Fibroblast of skin of right biceps (primary cell): ENCODE data around the gene NPTX1.

ENCODE experiments used
- DNase-seq: peaks from one replicate; pipeline ENCODE4 v3.0.0-alpha.2; 2013

The NPTX1 gene, protein sequence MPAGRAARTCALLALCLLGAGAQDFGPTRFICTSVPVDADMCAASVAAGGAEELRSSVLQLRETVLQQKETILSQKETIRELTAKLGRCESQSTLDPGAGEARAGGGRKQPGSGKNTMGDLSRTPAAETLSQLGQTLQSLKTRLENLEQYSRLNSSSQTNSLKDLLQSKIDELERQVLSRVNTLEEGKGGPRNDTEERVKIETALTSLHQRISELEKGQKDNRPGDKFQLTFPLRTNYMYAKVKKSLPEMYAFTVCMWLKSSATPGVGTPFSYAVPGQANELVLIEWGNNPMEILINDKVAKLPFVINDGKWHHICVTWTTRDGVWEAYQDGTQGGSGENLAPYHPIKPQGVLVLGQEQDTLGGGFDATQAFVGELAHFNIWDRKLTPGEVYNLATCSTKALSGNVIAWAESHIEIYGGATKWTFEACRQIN

DNA sequence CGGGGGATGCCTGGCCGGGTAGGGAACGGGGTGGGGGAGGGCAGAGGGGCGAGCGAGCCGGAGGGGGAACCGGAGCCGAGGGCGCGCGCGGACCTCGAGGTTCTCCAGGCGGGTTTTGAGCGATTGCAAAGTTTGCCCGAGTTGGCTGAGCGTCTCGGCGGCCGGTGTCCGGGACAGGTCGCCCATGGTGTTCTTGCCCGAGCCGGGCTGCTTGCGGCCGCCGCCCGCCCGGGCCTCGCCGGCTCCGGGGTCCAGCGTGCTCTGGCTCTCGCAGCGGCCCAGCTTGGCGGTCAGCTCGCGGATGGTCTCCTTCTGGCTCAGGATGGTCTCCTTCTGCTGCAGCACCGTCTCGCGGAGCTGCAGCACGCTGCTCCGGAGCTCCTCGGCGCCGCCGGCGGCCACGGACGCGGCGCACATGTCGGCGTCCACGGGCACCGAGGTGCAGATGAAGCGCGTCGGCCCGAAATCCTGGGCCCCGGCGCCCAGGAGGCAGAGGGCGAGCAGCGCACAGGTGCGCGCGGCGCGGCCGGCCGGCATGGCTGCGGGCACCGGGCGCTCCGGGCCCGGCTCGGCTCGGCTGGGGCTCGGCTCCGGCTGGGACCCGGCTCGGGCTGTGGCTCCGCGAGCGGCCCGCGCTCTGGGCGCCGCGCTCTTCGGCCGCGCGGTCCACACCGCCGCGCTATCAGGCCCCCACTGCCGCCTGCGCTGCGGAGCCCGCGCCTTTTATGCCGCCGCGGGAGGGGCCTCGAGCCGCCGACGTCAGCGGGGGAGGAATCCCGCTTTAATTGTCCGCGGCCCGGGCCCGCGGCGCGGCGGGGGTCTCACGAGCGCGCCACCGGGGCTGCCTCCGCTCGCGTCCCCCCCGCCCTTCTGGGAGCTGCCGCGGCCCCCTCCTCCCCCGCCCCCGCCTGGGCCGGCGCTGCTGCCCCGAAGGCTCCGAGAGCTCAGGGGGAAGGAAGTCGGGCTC, at the start of gene NPTX1:
Gene NPTX1 (minus strand): TSS at position 698 of the 967 bp plus-strand sequence. CDS start 161 bp downstream, at position 537.
- no peak for DNase-seq

DNA sequence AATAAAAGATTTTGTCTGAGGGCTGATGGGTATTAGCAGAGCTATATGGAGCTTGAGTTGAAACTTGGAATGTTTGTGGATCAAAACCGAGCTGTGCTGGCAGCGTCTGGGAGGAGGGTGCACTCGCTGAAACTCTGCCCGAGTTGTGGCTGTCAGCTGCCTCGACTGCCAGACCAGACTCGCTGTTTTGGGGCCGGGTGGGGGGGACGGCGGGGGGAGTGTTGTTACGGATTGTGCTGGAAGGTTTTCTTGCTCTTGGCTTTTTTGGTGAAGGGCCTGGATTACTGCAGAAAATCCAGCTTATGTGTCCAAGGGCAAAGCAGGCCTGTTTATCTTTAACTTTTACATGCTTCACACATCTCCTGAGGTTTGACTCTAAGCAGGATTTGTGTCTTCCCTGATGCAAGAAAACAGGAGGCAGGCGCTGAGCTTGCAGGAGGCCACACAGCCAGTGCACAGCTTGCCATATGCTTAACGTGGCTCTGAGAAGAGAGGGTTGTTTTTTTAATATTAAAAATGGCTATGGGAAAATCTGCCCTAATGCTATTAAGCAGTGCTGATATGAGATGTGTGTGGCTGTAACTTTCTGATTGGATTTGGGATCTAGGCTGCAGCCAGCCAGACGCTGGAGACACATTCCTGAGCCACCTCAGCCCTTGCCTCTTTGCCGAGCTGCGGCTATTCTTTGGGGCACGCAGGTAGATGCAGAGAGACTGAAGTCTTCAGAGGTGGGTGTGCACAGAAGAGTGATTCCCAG, 47.7 kb upstream of the NPTX1 start:
- no peak for DNase-seq

DNA sequence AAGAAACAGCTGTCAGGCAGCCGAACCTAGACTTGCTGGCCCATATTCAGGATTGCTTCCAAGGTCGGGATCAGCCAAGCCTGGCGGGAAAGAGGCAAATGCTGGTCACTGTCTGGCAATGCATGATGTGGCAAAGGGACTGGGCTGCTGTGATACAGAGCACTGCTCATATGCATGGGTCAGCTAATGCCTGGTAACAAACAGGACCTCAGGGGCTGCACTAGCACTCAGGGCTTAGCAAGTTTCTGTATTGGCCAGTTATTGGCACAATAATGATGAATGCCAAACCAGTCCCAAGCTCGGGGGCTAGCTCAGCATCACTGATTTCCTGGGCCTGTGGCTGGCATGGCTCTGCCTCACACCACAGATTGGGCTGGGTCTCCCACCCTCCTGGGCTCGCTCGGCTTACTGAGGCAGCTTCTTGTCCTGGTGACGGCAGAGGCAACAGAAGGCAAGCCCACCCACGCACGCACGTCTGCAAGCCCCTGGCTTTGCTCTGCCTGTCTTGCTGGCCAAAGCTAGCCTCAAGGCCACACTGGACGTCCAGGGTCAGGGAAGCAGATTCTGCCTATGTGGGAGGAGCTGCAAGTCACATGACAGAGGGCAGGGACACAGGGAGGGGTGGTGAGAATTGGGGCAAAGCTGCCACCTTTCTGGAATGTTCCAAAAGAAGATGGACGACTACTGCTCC, 46.8 kb upstream of the NPTX1 start:
- no peak for DNase-seq

DNA sequence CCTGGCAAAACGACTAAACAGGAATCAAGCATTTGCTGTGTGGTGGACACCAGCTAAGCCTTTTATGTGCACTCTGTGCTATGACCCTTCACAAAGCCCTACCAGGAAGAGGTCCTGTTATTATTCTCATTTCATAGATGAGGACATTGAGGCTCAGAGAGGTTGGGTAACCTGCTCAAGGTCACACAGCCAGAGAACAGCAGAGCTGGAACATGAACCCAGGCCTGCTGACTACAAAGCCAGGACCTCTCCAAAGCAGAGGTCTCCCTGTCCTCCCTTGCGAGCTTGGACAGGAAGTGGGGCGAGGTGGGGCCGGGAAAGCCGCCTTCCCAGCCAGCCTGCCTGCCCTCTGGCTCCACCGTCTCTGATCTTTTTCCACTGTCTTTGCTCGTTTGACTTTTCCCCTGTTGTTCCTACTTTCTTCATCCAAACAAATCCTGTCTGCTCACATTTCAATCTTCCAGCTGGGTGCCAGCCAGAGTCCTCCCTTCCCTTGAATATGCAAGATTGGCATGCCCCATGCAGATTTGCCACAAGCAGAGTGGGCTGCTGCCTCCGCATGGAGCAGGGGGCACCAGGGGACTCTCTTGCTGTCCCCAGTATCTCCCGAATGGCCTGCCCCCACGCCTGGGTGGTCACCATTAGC, 44.5 kb upstream of the NPTX1 start:
- DNase-seq, result no peak

DNA sequence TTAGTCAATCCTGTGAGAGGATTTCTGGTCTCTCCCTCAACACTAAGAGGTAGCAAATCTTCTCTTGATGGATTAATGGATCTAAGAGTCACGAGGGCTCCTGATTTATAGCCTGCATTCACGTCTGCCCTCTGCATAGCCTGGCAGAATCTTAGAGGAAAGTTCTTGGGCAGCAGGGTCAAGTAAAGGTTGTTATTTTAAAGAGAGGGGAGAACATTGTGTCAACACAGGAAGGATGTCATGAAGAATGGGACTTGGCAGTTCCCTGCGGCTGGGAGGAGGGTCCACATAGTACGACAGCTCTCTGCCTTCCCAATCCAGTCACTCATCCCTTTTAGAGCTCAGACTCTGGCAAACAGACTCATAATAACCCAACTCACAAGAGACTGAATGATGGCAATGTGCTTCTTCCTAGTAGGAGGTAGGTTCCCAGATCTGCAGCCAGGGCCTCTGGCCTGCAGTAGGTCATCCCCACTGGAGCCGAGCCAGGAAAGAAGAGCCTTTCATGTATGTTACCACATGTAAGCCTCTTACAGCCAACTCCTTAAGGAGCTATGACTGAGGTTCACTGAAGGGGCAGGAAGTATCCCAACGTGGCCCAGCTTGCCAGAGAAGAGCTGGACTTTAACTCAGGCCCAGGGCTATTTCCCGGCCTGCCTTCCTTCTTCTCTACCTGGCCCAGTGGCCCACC, 42.8 kb upstream of the NPTX1 start:
- no peak for DNase-seq

DNA sequence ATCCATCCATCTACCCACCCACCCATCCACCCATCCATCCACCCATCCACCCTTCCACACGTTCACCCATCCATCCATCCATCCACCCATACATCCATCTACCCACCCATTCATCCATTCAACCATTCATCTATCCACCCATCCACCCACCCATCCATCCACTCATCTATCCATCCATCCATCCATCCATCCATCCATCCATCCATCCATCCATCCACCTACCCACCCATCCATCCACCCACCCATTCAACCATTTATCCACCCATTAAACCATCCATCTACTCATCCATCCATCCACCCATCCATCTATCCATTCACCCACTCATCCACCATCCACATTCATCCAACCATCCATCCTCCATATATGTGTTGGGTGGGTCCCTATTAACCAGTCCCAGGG, 42.0 kb upstream of the NPTX1 start:
- DNase-seq, result no peak

DNA sequence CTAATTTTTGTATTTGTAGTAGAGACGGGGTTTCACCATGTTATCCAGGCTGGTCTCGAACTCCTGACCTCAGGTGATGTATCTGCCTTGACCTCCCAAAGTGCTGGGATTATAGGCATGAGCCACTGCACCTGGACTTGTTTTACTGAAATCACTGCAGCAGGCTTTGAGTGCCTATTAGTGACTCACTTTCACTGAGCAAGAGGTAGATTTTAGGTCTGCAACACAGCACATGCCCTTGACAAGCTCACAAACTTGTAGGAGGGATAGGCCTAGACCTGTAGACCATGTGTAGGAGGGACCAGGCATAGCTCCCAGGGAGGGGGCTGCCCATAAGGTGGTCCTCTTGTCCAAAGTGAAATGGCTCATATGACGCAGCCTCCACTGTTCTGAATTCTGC, 41.2 kb upstream of the NPTX1 start:
- no peak for DNase-seq

DNA sequence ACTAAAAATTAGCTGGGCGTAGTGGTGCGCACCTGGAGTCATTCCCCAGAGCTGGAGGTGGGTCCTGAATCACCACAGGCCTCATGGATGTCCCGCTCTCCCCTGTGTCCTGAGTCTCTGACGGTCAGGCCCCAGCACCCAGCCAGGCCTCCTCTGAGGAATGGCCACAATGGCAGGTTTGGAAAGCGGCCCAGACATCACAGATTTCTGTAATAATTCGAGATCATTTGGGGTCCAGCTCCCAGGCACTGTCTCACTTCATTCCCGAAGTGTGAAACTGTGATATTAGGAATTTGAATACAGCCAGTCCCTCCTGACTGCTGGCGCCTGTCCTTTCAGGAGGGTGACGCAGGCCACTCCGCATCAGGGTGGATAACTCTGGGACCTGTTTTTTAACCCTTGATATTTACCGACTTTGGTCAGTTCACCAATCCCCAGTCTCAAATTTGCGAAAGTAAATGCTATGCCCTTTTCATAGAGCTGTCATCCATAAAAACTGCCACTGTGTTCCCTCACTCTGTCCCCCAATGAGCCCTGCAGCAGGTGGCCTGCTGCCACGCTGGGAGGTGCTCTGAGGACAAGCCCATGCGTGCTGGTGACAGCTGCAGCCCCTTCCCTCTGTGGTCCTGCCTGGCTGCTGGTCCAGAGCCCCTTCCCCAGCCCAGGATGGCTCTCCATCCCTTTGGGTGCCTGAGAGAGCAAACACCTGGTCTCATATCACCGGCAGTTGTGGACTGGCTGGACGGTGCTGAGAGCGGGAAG, 39.9 kb upstream of the NPTX1 start:
- DNase-seq, result no peak

DNA sequence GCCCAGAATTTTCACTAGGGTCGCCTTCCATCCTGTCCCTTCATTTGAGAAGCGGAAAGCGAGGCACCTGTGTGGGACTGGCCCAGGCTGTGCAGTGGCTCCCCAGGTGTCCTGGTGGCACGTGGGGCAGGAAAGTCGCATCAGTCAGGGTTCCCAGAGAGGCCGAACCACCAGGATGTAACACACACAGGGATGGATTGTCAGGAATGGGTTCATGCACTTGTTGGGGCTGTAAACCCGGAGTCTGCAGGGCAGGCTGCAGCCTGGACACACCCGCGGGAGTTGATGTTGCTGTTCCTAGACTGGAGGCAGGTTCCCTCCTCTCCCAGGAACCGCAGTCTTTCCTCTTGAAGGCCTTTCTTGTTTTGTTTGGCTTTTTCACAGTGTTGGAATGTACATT, 37.5 kb upstream of the NPTX1 start:
- DNase-seq, result peak; percentile 71

DNA sequence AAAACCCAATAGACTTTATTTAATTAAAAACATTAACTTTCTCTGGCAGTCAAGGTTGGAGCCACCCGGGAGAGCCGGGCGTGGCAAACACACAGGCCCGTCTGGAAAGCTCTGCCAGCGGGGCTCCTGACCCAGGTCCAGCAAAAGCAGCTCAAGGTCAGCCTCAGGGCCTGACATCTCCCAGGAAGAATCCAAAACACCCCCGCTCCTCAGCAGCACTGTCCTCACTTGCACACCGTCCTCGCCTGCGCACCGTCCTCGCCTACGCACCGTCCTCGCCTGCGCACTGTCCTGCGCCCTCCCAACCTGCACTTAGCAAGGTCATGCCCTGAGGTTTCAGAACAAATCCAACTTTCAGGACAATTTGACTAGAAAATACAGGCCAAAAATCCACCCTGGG, 36.8 kb upstream of the NPTX1 start:
- DNase-seq, result no peak

DNA sequence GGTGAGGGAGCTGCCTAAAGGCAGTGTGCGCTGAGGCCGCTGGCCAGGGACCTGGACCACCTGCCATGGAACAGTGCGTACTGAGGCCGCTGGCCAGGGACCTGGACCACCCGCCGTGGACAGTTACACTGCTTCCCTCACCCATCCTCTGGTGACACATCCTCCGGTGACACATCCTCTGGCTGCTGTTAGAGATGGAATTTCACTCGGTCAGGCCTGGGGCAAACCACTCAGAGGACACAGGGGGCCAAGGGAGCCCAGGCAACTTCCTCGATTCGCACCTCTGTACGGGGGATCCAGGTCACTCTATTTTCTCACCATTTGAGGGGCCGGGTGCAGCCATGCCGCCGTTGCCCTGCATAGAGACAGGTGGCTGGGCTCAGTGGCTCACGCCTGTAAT, 35.8 kb upstream of the NPTX1 start:
- DNase-seq, result peak; percentile 71

DNA sequence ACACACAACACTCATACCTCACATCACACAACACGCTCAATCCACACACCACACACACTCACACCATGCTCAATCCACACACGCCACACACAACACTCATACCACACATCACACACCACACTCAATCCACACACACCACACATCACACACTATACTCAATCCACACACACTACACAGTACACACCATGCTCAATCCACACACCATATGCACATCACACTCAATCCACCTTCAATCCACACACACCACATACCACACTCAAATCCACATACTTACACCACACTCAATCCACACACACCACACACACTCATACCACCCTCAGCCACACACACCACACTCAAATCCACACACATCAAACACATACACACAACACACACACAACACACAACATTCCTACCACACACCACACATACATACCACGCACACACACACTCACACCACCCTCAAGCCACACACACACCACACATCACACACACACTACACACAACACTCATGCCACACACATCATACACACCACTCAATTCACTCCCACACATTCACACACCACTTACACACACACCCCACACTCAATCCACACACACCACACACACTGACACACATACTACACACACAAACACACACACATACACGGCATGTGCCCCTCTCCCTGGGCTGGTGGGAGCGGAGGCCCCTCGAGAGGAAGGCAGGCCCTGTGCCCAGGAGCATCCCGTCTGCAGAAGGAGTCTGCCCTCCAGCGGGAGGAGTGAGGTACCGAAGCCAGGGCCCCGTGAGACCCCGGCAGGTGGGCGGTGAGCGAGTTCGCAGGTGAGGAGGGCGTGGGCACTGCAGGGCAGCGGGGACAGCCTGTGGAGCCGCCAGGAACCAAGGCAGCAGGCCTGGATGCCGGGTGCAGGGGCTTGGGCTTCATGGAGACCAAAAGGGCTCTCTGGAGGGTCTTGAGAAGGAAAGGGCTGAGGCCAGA, 35.1 kb upstream of the NPTX1 start:
- DNase-seq, result no peak

DNA sequence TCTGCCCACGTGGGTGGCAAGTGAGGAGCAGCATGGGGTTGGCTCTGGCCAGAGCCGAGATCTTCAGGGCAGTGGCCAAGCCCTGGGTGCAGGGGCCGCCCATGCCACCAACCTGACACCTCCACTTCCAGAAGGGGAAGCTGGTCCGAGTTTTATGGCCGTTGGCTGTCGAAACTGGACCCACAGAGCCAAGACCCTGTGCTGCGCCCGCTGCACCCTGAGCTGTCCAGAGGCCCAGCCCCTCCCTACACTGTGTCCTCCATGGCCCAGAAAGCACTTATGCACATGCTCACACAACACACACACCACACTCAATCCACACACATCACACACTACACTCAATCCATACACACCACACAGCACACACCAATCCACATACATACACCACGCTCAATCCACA, 34.4 kb upstream of the NPTX1 start:
- no peak for DNase-seq

DNA sequence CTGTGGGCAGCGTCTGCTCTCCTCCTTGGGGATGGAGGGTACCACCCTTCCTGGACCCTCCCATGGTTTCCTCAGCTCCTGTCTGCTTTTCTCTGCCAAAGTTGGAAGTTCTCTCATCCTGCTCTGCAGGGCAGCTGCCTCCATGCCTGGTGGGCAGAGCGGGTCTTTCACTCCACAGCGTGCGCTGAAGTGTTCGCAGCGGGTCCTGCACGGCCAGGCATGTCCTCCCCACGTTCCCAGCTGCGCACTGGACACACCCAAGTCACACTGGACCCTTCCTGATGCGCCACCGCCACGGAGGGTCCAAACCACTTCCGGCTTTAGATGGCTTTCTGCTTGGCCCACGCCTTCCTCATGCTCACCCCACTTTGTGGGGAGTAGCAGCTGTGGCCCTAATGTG, 33.7 kb upstream of the NPTX1 start:
- DNase-seq, result no peak

DNA sequence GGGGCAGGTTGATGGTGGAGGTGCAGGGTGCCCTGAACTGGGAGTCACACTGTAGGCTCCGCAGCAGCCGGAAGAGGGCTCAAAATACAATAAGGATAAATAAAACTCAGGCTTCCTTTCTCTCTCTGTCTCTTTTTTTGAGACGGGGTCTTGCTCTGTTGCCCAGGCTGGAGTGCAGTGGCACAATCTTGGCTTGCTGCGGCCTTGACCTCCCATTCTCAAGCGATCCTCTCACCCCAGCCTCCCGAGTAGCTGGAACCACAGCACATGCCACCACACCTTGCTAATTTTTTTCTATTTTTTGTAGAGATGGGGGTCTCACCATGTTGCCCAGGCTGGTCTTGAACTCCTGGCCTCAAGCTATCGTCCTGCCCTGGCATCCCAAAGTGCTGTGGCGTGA, 32.9 kb upstream of the NPTX1 start:
- no peak for DNase-seq

DNA sequence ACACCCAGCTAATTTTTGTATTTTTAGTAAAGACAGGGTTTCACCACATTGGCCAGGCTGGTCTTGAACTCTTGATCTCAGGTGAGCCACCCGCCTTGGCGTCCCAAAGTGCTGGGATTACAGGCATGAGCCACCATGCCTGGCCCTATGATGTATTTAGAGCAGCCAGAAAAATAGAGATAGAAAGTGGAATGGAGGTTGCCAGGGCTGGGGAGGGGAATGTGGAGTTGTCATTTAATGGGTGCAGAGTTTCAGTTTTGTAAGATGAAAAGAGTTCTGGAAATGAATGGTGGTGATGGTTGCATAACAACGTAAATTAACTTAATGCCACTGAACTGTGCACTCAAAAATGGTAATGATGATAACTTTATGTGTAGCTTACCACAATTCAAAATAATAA, 31.6 kb upstream of the NPTX1 start:
- no peak for DNase-seq

DNA sequence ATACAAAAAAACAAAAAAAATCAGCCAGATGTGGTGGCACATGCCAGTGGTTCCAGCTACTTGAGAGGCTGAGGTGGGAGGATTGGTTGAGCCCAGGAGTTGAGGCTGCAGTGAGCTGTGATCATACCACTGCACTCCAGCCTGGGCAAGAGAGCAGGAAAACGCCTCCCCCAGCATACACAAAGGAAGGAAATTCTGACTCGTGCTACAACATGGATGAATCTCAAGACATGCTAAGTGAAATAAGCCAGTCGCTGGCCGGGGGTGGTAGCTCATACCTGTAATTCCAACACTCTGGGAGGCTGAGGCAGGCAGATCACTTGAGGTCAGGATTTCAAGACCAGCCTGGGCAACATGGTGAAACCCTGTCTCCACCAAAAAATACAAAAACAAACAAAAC, 30.8 kb upstream of the NPTX1 start:
- peak; percentile 61 for DNase-seq

DNA sequence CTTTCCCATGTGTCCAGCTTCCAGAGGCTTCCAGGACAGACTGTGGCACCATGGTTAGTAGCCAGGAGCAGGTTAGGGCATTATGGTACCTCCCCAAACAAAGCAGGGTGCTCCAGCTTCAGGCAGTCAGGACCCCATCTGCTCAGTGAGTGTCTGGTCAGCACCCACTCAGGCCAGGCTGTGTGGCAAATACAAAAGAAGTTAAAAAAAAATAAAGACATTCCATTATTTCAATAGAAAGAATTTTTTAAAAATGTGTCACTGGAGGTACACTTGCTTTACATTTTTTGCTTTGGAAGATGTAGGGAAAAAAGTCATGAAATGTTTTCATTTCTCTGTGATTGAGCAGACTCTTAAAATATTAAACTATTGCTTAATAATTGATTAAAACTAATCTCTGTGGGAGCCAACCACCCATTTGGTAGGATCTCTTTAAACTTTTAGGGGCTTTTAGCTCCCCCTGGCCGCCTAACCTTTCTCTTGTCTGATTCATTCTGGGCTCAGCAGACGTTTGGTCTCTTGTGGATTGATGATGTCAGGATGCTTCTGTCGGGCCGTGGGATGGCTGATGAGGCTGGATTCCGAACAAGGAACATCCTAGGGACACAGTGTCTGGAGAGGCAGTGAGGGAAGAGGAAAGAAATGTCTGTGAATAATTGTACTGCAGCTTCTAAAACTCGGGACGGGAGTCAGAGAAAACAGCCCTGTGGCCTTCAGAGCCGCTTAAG, 28.4 kb upstream of the NPTX1 start:
- peak; percentile 89 for DNase-seq

DNA sequence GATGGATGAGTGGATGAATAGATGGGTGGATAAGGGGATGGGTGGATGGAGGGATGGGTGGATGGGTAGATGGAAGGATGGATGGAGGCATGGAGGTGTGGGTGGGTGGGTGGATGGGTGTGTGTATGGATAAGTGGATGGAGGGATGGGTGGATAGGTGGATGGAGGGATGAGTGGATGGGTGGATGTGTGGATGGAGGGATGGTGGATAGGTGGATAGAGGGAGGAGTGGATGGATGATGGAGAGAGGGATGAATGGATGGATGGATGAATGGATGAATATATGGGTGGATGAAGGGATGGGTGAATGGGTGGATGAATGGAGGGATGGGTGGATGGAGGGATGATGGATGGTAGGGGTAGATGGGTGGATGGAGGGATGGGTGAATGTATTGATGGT, 27.5 kb upstream of the NPTX1 start:
- no peak for DNase-seq
